ENCODE data around the gene PRDX4.
"Not testable (repeated sequence)": the region's sequence is repeated elsewhere in the genome, so short reads cannot be mapped to it uniquely, and the experiment has no call there.

Gene PRDX4

GRCh38 chrX:23656091-23656490, 11.2 kb upstream of the PRDX4 start:
- WGBS, 2 experiments, result 93 to 98% methylated on average over 5 of the region's 5 CpGs
- Histone ChIP-seq H3K4me3 (ENCODE audit: insufficient read depth, low read depth, low read length) (no peak overlapping the region), H3K27ac (ENCODE audit: insufficient read depth, low read depth, low read length, poor library complexity, severe bottlenecking) (no peak overlapping the region), H3K36me3 (ENCODE audit: control insufficient read depth, insufficient read depth, low read length) (no peaks in the 10 kb centered on the region), H3K9me3 (ENCODE audit: control insufficient read depth, low read length) (no peaks in the 10 kb centered on the region), H3K27me3 (ENCODE audit: control insufficient read depth, insufficient read depth, low read length, poor library complexity, severe bottlenecking) (no peaks in the 10 kb centered on the region), H3K4me1 (ENCODE audit: control insufficient read depth, insufficient read depth, low read length) (no peaks in the 10 kb centered on the region)

- H3K27ac ChIP-seq (ENCODE audit: insufficient read depth, low read depth, low read length, poor library complexity, severe bottlenecking), result no peak overlapping the region
- H3K27me3 ChIP-seq (ENCODE audit: control insufficient read depth, insufficient read depth, low read length, poor library complexity, severe bottlenecking), result no peaks in the 10 kb centered on the region
- H3K4me3 ChIP-seq (ENCODE audit: insufficient read depth, low read depth, low read length), result no peak overlapping the region
- no peaks in the 10 kb centered on the region for H3K36me3 ChIP-seq (ENCODE audit: control insufficient read depth, insufficient read depth, low read length)
- 38 to 64% methylated on average over 2 to 3 of the region's 3 CpGs for WGBS, 2 experiments
- no peaks in the 10 kb centered on the region for H3K4me1 ChIP-seq (ENCODE audit: control insufficient read depth, insufficient read depth, low read length)
- H3K9me3 ChIP-seq (ENCODE audit: control insufficient read depth, low read length), result no peaks in the 10 kb centered on the region
Measured at GRCh38 chrX:23656684-23657083, 10.6 kb upstream of the PRDX4 start.

GRCh38 chrX:23659339-23659738, 8.0 kb upstream of the PRDX4 start:
- Histone ChIP-seq H3K4me1 (ENCODE audit: control insufficient read depth, insufficient read depth, low read length) (no peaks in the 10 kb centered on the region), H3K27ac (ENCODE audit: insufficient read depth, low read depth, low read length, poor library complexity, severe bottlenecking) (no peak overlapping the region), H3K9me3 (ENCODE audit: control insufficient read depth, low read length) (no peaks in the 10 kb centered on the region), H3K4me3 (ENCODE audit: insufficient read depth, low read depth, low read length) (no peak overlapping the region), H3K27me3 (ENCODE audit: control insufficient read depth, insufficient read depth, low read length, poor library complexity, severe bottlenecking) (no peaks in the 10 kb centered on the region), H3K36me3 (ENCODE audit: control insufficient read depth, insufficient read depth, low read length) (no peaks in the 10 kb centered on the region)
- 80 to 94% methylated on average over 4 of the region's 4 CpGs for WGBS, 2 experiments

GRCh38 chrX:23660083-23660765, 7.1 kb upstream of the PRDX4 start:
- H3K9me3 ChIP-seq (ENCODE audit: control insufficient read depth, low read length); H3K4me3 ChIP-seq (ENCODE audit: insufficient read depth, low read depth, low read length); H3K4me1 ChIP-seq (ENCODE audit: control insufficient read depth, insufficient read depth, low read length); H3K36me3 ChIP-seq (ENCODE audit: control insufficient read depth, insufficient read depth, low read length); H3K27me3 ChIP-seq (ENCODE audit: control insufficient read depth, insufficient read depth, low read length, poor library complexity, severe bottlenecking); H3K27ac ChIP-seq (ENCODE audit: insufficient read depth, low read depth, low read length, poor library complexity, severe bottlenecking): not testable (repeated sequence)
- 28 to 43% methylated on average over 5 to 6 of the region's 8 CpGs for WGBS, 2 experiments

GRCh38 chrX:23660766-23661132, 6.5 kb upstream of the PRDX4 start:
- Histone ChIP-seq H3K9me3 (ENCODE audit: control insufficient read depth, low read length) (no peaks in the 10 kb centered on the region), H3K4me1 (ENCODE audit: control insufficient read depth, insufficient read depth, low read length) (no peaks in the 10 kb centered on the region), H3K4me3 (ENCODE audit: insufficient read depth, low read depth, low read length) (no peak overlapping the region), H3K27ac (ENCODE audit: insufficient read depth, low read depth, low read length, poor library complexity, severe bottlenecking) (no peak overlapping the region), H3K36me3 (ENCODE audit: control insufficient read depth, insufficient read depth, low read length) (no peaks in the 10 kb centered on the region), H3K27me3 (ENCODE audit: control insufficient read depth, insufficient read depth, low read length, poor library complexity, severe bottlenecking) (no peaks in the 10 kb centered on the region)
- 97 to 100% methylated on average over 2 of the region's 2 CpGs for WGBS, 2 experiments

GRCh38 chrX:23661671-23662070, 5.6 kb upstream of the PRDX4 start:
- WGBS, 2 experiments, result 86% methylated on average over 1 of the region's 1 CpG; no CpG with 5 or more reads in 1 of the 2 experiments
- Histone ChIP-seq H3K4me1 (ENCODE audit: control insufficient read depth, insufficient read depth, low read length) (no peaks in the 10 kb centered on the region), H3K9me3 (ENCODE audit: control insufficient read depth, low read length) (no peaks in the 10 kb centered on the region)

GRCh38 chrX:23662187-23662586, 5.1 kb upstream of the PRDX4 start:
- Histone ChIP-seq H3K9me3 (ENCODE audit: control insufficient read depth, low read length) (no peaks in the 10 kb centered on the region), H3K4me3 (ENCODE audit: insufficient read depth, low read depth, low read length) (no peak overlapping the region)
- WGBS, 2 experiments, result 90 to 93% methylated on average over 3 of the region's 3 CpGs

More at GRCh38 chrX:23661671-23662070, 5.6 kb upstream of the PRDX4 start:
- Histone ChIP-seq H3K4me3 (ENCODE audit: insufficient read depth, low read depth, low read length) (no peak overlapping the region), H3K27ac (ENCODE audit: insufficient read depth, low read depth, low read length, poor library complexity, severe bottlenecking) (no peak overlapping the region), H3K27me3 (ENCODE audit: control insufficient read depth, insufficient read depth, low read length, poor library complexity, severe bottlenecking) (no peaks in the 10 kb centered on the region), H3K36me3 (ENCODE audit: control insufficient read depth, insufficient read depth, low read length) (no peaks in the 10 kb centered on the region)

GRCh38 chrX:23662853-23663252, 4.4 kb upstream of the PRDX4 start:
- Histone ChIP-seq H3K4me1 (ENCODE audit: control insufficient read depth, insufficient read depth, low read length) (no peaks in the 10 kb centered on the region), H3K27ac (ENCODE audit: insufficient read depth, low read depth, low read length, poor library complexity, severe bottlenecking) (no peak overlapping the region), H3K36me3 (ENCODE audit: control insufficient read depth, insufficient read depth, low read length) (no peaks in the 10 kb centered on the region), H3K9me3 (ENCODE audit: control insufficient read depth, low read length) (no peaks in the 10 kb centered on the region), H3K4me3 (ENCODE audit: insufficient read depth, low read depth, low read length) (no peak overlapping the region), H3K27me3 (ENCODE audit: control insufficient read depth, insufficient read depth, low read length, poor library complexity, severe bottlenecking) (no peaks in the 10 kb centered on the region)
- 87 to 92% methylated on average over 1 of the region's 1 CpG for WGBS, 2 experiments

More at GRCh38 chrX:23662187-23662586, 5.1 kb upstream of the PRDX4 start:
- H3K27ac ChIP-seq (ENCODE audit: insufficient read depth, low read depth, low read length, poor library complexity, severe bottlenecking), result no peak overlapping the region
- no peaks in the 10 kb centered on the region for H3K36me3 ChIP-seq (ENCODE audit: control insufficient read depth, insufficient read depth, low read length)
- no peaks in the 10 kb centered on the region for H3K27me3 ChIP-seq (ENCODE audit: control insufficient read depth, insufficient read depth, low read length, poor library complexity, severe bottlenecking)
- H3K4me1 ChIP-seq (ENCODE audit: control insufficient read depth, insufficient read depth, low read length), result no peaks in the 10 kb centered on the region

- H3K27ac ChIP-seq (ENCODE audit: insufficient read depth, low read depth, low read length, poor library complexity, severe bottlenecking), result no peak overlapping the region
- H3K27me3 ChIP-seq (ENCODE audit: control insufficient read depth, insufficient read depth, low read length, poor library complexity, severe bottlenecking), result no peaks in the 10 kb centered on the region
- H3K9me3 ChIP-seq (ENCODE audit: control insufficient read depth, low read length), result no peaks in the 10 kb centered on the region
- H3K36me3 ChIP-seq (ENCODE audit: control insufficient read depth, insufficient read depth, low read length), result no peaks in the 10 kb centered on the region
- H3K4me3 ChIP-seq (ENCODE audit: insufficient read depth, low read depth, low read length), result no peak overlapping the region
- H3K4me1 ChIP-seq (ENCODE audit: control insufficient read depth, insufficient read depth, low read length), result no peaks in the 10 kb centered on the region
- WGBS, 2 experiments, result 94 to 96% methylated on average over 10 of the region's 10 CpGs
Measured at GRCh38 chrX:23664496-23664895, 2.8 kb upstream of the PRDX4 start.

- Histone ChIP-seq H3K4me3 (ENCODE audit: insufficient read depth, low read depth, low read length) (no peak overlapping the region), H3K36me3 (ENCODE audit: control insufficient read depth, insufficient read depth, low read length) (no peaks in the 10 kb centered on the region), H3K27me3 (ENCODE audit: control insufficient read depth, insufficient read depth, low read length, poor library complexity, severe bottlenecking) (no peaks in the 10 kb centered on the region), H3K27ac (ENCODE audit: insufficient read depth, low read depth, low read length, poor library complexity, severe bottlenecking) (no peak overlapping the region), H3K9me3 (ENCODE audit: control insufficient read depth, low read length) (no peaks in the 10 kb centered on the region), H3K4me1 (ENCODE audit: control insufficient read depth, insufficient read depth, low read length) (no peaks in the 10 kb centered on the region)
- WGBS, 2 experiments, result 93 to 96% methylated on average over 14 to 16 of the region's 16 CpGs
Measured at GRCh38 chrX:23666282-23666681, 1.0 kb upstream of the PRDX4 start.

- no peaks in the 10 kb centered on the region for H3K27me3 ChIP-seq (ENCODE audit: control insufficient read depth, insufficient read depth, low read length, poor library complexity, severe bottlenecking)
- 41 to 44% methylated on average over 3 of the region's 3 CpGs for WGBS, 2 experiments
- peak overlapping the region; percentile 59 for H3K4me3 ChIP-seq (ENCODE audit: insufficient read depth, low read depth, low read length)
- no peaks in the 10 kb centered on the region for H3K9me3 ChIP-seq (ENCODE audit: control insufficient read depth, low read length)
- no peaks in the 10 kb centered on the region for H3K4me1 ChIP-seq (ENCODE audit: control insufficient read depth, insufficient read depth, low read length)
- no peak overlapping the region for H3K27ac ChIP-seq (ENCODE audit: insufficient read depth, low read depth, low read length, poor library complexity, severe bottlenecking)
- H3K36me3 ChIP-seq (ENCODE audit: control insufficient read depth, insufficient read depth, low read length), result no peaks in the 10 kb centered on the region
Measured at GRCh38 chrX:23668335-23668734, 1.0 kb downstream of the PRDX4 start.
